GM19452 (cell line): ENCODE data around the gene JADE3.

ENCODE experiments used
- ATAC-seq: cut with Tn5 transposase; IDR thresholded peaks from one replicate; pipeline ENCODE4 v1.9.1; 2021; ENCODE audit not compliant: unreplicated experiment

The JADE3 gene

DNA sequence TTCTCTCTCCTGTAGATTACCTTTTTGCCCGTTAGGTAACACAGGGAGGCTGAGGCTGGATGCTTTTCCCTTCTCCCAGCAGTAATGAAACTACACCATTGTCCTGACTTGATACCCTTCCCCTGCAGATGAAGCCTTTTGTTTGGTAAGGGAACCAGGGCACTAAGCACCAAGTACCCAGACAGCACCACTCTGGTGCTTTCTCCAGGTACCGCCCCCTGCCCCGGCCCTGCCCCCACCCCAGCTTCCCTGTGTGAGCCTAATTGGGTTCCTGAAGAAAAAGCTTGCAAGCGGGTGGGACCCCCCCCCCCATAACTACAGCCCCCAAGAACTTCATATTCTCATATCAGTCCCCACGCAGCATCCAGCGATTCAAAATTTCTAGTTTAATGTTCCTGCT, 79.8 kb downstream of the JADE3 start:
- no peak for ATAC-seq

DNA sequence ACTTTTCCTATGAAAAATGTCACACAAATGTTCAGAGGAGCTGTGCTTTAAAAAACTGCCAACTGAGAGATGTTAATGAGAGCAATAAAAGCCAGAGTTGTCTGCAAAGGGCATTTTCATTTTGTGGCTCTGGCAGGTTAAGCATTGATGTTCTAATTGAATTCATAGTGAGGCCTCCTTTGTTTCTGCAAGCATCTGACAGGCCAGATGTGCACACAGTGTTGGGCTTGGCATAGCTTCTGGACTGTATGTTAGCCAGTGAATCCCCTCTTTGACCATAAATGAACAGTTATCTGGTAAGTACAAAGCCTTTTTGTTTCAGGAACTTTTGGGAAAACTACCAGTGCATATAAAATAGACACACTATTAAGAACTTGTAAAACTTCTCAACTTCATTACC, 81.9 kb downstream of the JADE3 start:
- ATAC-seq = no peak

DNA sequence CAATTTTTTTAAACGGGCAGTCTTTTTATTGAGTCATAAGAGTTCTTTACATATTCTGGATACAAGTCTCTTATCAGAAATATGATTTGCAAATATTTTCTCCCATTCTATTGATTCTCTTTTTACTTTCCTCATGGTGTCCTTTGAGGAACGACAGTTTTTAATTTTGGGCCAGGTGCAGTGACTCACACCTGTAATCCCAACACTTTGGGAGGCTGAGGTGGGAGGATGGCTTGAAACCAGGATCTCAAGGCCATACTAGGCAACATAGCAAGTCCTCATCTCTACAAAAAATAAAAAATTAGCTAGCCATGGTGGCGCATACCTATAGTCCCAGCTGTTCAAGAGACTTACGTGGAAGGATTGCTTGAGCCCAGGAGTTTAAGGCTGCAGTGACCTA, 99.9 kb downstream of the JADE3 start:
- no peak for ATAC-seq

DNA sequence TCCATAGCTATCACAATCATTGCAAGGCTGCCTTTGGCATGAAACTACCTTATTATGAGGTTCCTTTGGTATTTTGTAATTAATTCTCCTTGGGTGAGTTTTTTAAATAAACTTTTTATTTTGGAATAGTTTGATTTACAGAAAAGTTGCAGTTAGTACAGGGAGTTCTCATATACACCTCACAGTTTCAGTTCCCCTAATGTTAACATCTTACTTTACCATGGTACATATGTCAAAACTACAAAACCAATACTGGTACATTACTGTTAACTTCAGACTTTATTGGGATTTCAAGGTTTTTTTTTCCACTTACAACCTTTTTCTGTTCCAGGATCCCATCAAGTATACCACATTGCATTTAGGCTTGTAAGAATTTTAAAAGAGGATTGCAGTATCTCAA, 114.0 kb downstream of the JADE3 start:
- ATAC-seq = no peak

DNA sequence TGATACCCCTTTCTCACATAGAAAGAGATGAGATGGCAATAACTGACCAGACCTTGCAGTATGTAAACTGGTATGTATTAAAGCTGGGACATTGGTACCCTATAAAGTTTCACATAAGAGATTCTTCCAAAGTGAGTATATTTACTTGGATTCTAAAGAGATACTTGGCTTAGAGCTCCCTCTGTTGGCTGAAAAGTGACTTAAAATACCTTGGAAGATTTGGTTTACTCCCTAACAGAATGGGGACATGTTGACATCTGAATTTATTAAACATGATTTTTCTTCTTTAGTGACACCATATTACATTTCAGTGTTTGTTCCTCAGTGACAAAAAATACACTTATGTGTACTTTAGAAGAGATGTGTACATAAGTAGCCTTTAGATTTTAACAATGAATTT, 118.1 kb downstream of the JADE3 start:
- ATAC-seq = no peak

DNA sequence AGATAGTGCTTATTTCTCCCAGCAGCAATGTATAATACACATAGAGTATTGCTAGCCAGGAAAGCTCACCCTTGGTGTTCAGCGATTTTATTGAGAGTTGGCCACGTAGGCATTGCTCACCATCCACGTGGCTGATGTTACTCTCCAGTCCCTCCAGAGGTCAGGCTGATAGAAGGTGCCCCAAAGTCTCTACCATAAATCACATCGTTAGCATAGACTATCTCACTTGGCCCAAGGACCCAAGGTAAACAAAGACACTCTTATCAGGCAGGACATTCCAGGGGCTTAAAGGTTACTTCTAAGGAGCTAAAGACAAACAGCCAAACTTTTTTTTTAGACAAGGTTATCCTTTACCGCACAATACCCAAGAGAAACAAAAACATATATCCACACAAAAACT, 135.8 kb downstream of the JADE3 start:
- ATAC-seq = no peak

DNA sequence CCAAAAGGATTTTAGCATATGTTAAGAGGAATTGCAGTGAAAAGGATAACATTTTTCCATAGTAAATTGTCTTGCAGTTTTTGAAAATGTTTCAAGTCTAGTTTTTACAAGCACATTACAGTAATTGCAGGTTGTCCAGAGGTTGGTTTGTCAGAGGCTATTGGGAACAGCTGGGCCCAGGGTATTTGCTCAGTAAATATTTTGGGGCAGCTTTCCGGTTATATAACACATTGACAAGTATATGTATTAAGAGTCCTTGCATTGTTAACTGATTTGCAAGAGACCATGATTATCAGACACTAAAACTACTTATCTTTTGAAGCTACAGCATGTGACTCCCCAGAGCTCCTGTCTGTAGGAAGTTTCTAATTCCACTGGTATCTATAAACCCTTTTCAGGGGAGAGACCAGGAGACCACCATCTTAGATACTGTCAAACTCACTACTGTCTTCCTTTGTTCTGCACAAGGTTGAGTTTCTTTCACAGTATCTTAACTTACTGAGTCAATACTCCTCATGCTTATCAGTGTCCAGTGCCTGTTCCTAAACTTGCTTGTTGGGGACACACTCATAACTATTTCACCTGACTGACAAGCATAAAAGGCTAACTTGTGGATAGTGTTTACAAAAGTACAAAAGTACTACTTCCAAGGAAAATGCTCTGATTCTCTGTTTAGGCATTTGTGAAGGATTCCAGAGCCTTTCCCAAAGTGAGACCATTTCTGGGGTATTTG, 147.1 kb downstream of the JADE3 start:
- no peak for ATAC-seq

DNA sequence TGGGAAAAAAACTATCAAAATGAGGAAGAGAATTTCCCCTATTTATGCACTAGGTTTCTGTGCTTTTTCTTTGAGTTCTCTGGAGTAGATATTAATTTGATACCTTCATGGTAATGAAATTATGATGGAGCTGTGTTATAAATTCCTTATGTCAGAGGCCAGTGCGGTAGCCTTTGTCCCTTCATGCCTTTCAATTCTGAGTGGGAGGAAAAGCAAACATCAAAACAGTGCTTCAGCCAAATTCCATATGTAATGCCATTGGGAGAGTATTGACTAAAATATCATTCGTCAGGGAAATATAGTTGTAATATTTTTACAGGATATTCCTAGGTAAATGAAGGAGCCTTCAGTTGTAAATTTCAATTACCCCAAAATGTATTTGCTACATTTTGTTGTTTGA, 148.5 kb downstream of the JADE3 start:
- ATAC-seq = no peak

DNA sequence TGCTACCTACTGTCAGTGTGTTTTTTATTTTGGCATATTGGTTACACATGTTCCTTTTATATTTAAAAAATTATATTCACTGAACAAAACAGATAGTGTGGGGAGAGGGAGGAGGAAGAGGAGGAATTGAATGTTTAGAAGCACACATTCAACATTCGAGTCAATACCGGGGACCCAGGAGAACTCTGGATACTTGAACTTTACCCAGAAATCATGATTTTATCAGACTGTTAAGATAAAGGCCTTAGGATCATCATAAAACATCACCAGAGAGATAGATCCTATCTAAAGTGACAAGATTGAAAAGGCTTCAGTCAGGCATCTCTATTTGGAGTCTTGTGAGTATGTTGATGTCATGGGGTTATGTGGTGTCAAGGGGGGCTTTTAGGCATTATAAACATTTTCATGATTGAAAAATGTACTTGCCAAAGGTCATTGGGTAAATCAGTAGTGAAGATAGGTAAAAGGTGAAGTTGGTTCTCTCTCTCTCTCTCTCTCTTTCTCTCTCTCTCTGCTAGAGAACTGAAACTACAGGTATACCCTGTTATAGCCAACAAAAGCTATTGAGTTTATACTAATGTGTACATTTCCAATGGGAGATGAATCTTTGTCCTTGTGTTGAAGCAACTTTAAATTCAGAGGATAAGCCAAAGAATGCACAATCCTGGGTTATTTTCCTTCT, 149.2 kb downstream of the JADE3 start:
- ATAC-seq = no peak

DNA sequence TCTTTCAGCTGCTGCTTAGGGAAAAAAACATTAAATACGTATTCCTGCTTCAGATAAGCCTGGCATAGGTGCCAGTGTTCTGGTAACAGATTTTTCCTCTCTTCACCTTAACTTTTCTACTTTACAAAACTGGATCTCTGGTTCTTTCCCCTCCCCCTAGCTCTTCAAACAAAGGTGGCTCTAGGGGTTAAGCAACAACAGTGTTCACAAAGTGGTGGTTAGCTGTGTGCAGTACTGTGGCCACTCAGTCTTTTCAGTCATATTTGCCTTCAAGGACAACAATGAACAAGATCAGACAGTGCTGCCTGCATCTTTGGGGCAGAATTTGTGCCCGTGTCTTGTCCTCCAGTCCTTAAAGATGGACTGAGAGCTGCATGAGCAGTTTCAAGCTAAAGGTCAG, 151.0 kb downstream of the JADE3 start:
- ATAC-seq = no peak

DNA sequence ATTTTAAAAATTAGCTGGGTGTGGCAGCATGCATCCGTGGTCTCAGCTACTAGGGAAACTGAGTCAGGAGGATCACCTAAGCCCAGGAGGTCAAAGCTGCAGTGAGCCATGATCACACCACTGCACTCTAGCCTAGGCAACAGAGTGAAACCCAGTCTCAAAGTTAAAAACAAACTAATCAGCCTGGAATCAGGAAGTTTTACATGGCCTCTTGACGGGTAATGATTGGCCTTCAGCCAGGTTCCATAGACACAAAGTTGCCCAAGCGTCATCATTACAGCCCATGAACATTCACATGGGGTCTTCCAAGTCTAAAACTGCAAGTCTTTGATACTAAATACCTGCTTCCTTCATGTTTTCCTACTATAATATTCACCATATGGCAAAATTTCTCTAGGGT, 156.0 kb downstream of the JADE3 start:
- ATAC-seq = no peak

DNA sequence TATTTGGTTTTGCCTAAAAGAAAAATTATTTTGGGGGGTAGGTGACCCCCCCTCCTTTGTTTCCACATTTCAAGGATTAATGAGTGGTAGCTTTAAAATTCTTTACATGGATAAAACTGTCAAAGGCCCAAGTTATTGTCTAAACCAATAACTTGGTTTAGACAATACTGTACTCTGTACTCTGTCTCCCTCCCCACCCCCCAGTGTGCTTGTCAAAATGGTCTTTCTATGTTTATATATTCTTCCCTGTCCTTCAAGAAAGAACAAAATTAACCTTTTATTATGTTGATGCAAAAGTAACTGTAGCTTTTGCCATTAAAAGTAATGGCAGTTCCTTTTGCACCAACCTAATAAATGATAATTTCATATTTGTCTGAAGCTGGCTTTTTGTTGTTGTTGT, 156.5 kb downstream of the JADE3 start:
- ATAC-seq = no peak

DNA sequence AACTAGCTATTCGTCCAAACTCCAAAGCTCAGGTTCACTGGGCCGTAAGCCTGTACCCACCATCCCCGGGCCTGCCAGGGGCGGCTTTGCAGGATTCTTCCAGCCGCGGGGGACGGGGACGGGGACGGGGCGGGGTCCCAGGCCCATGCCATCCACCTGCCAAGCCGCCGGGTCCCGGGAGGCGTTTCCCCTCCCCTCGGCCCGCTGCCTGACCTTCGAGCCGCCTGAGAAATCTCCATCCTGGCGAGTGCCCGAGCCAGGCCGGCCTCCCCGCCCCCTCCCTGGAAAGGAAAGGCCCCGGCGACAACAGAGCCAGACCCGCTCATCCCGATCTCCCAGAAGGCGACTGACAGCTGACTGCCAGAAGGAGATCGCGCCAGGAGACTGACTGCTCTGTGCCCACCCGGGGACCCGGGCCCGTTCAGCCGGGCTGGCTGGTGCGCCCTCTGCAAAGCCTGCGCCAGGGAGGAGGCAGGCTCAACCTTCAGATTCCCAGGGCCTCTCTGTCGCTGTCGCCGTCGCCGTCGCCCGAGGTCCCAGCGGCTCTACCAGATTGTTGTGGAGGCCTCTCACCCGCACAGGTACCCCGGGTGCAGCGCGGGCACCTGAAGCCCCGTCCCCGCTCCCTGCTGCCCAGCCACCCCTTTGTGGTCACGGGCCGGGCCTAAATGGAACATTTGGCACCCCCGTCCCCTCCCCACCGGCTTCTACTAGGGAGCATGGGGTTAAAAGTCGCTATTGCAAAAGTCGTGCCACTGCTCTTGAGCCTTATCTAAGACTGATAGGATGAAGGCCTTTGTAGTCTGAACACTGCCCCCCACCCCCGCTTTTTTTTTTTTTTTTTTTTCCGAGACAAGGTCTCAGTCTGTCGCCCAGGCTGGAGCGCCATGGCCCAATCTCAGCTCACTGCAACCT, 166.2 kb downstream of the JADE3 start, which contains the start of gene RGN:
Gene RGN (plus strand): TSS at position 315 of the 915 bp plus-strand sequence. CDS start 2,702 bp downstream, outside the sequence.
- ATAC-seq = no peak

DNA sequence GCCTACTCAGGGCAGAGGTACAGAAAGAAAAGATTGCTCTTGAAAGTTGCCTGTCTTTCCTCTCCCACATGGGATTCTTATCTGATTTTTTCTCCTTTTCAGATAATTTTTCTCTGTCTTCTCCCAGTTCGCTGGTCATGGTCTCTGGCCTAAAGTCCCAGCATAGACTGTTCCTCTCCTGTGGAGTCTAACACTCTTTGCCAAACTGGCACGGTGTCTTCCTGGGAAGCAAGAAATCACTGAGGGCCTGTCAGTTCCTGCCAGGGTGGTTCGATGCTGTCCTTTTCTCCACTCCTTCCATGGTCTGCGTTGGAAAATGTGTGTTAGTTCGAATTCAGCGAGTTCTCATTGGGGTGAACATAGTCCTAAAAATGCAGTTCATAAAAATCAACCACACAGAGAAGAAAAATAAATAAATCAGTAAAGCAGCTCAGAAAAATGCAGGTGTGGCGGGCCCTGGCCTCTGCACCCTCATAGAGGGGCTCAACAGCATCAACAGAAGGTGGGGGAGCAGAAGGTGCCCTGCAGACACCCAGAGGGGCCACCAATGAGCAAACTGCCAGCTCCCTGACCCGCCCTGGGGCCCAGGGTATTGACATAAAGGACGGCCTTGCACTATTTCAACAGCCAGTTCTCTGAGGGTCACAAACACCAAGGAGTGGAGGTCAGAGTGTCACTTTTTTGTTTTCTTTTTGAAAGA, 168.1 kb downstream of the JADE3 start:
- ATAC-seq = no peak

DNA sequence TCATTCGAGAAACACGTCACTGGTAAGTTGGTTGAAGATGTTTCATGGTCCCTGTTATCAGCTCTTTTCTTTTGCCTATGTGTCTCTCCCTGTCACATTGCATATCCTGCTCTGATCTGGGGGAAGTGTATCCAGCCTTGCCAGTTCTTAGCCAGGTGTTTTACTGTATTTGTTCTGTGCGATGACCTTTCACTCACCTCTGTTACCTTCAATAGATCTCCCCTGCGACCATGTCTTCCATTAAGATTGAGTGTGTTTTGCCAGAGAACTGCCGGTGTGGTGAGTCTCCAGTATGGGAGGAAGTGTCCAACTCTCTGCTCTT, 168.7 kb downstream of the JADE3 start:
- no peak for ATAC-seq

DNA sequence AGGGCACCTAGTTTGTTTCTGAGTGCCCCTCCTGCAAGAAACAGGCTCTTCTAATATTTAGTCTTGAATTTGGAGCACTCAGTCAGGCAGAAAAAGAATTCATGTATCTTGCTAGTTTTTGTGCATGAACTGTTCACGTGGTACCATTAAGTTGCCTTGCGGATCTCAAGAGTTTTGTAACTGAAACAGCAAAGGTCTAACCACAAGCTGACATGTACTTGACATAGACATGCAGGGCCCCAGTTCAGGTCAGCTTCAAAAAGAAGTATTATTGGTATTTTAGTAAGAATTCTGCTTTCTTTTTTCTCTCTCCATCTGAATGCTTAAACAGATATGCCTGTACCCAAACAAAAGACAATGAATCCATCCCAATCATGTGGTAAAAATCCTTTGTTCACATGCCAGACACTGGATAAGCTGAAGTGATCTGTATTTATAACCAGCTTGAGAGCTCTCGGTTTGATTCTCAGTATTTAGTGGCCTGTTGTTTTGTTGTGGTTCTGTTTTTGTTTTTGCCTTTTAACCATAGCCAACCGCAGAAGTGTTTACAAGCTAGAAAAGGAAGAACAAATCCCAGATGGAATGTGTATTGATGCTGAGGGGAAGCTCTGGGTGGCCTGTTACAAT, 179.0 kb downstream of the JADE3 start:
- no peak for ATAC-seq

DNA sequence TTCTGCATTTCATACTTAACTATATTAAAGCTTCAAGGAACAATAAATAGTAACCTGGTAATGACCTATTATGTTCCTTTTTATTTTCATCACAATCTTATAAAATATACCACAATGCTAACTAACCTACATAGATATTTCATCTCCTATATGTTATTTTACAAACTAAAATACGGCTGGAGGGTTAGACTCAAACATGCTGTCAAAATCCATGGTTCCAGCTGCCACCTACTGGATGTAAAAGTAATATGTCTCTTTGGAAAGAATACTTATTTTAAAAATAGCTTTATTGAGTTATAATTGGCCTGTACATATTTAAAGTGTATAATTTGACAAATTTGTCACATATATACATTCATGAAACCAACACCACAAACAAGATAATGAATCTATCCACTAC, 181.0 kb downstream of the JADE3 start:
- ATAC-seq = no peak

DNA sequence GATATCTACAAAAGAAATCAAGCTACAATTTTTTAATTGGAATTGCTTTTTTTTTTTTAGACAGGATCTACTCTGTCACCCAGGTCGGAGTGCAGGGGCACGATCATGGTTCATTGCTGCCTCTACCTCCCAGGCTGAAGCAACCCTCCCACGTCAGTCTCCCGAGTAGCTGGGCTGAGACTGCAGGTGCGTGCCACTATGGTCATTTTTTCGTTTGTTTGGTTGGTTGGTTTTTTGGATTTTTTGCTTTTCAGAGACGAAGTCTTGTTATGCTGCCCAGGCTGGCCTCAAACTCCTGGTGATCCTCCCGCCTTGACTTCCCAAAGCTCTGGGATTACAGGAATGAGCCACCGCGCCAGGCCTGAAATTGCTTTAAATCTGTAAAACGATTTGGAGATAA, 181.6 kb downstream of the JADE3 start:
- ATAC-seq = no peak

DNA sequence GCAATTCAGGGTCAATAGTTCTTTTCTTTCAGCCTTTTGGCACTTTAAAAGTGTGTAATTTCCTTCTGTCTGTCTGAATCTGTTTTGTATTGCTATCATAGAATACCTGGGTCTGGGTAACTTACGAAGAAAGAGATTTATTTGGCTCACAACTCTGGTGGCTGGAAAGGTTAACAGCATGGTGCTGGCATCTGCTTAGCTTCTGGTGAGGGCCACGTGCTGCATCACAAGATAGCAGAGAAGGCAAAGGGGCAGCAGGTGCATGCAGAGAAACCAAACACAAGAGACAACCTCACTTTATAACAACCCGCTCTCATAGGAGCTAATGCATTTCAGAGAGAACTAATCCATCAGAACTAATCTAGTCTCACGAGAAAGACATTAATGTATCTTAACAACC, 184.8 kb downstream of the JADE3 start:
- ATAC-seq = no peak

DNA sequence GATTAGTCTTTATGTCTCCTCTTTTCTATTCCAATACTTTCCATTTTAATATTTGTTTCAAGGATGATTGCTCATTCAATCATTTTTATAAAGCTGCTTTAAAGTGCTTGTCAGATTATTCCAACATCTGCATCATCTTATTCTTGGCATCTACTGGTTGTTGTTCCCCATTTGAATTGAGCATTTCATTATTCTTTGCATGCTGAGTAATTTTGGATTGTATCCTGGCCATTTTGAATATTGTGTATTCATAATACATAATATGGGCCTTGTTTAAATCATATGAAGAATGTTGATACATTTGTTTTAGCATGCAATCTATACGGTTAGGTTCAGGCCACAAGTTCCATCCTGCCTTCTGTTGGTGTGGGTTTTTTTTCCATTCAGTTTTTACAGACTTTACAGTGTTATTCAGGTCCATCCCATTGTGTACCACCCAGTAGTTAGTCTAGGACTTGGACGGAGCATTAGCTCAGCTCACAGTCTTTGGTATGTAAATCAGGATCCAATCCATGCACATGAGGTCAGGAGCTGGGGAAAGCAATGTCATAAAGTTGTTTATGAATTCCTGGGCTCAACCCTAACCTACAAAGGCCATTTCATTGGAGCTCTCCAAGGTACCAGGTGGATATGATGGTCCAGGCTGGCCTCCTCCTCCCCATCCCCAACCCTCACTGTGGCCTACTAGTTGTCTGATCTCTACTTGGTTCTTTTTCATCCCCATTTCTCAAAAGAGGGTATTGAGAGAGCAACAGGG, 186.3 kb downstream of the JADE3 start:
- ATAC-seq = no peak
